HL-60/S4 treated with retinoic acid at 250 ng/mL for 4 days and 3 days (cell line): ENCODE data around the gene ST6GALNAC3.
"Not testable (repeated sequence)": the region's sequence is repeated elsewhere in the genome, so short reads cannot be mapped to it uniquely, and the experiment has no call there.

Source experiments
- in situ Hi-C: fragments of 300-500 bp; cut with MboI; formaldehyde crosslinking; loops from 2 replicates; pipeline ENCODE4 v1.7.0; 2022; ENCODE audit warnings: low sequenced_read_pairs

The ST6GALNAC3 gene

DNA sequence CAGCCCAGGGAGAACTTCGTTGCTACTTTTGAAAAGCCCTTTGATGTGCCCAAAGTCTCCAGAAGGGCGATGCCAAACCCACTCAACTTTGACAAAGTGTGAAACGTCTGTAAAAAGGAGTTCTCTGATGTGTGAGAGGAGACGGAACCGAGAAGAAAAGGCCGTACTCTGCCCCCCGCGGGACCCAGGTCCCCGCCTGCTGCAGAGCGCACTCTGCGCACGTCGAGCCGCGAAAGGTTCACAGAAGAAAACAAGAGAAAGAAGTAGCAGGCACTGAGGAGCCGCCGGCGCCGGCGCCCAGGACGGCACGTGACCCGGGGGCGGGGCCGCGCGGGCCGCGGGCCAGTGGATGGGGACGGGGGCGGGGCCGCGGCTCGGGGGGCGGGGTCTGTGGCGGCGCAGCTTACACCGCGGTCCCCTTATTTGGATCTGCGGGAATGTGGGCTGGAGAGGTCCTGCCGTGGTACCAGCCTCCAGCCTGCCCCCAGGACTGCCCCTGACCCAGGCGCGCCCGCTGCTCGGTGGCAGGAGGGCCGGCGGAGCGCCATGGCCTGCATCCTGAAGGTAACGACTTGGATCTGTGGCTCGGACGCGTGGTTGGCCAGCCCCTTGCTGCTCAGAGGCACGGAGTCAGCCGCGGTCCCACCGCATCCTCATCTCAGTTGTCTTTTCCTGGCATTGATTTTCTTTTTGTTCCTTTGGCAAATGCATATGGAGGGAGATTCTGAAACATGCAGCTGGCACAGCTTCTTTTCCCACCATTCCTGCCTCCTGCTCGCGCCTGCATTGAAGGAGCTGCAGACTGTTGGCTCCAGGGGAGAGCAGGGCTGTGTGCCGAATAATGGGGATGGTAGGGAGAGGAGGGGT lies at the start of gene ST6GALNAC3:
Gene ST6GALNAC3, plus strand, starts transcription at position 426 of the 867 bp plus-strand sequence.
- in situ Hi-C loops, result no loop called here

DNA sequence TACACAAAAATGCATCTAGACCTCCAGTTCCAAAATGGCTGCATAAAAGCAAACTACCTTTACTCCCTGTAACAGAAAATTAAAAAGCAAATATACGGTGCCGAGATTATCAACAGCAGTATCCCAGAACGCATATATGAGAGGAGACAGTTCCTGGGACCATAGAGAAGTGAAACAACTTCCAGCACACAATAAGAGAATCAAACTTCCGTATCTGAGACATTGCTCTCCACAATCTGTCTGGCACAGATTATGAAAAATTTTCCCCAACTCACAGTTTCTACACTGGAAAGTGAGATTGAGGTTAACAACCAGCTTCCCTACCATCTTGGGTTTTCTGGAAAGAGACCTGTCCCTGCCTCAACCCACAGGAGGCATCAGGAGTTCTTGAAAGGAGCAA lies 47.2 kb upstream of the ST6GALNAC3 start:
- in situ Hi-C loops, result no loop called here

DNA sequence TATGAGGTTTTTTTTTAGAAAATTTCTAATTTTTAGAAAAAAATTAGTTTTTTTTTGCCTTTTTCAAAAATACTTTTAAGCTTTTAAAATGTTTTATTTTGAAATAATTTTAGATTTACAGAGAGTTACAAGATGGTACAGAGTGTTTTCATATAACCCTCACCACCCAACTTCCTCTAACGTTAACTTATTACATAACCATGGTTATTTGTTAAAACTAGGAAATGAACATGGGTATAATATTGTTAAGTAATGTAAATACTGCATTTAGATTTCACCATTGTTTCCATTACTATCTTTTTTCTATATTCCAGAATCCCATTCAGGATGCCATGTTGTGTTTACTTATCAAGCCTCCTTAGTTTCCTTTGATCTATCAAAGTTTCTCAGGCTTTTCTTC lies 45.2 kb upstream of the ST6GALNAC3 start:
- in situ Hi-C loops, result no loop called here

DNA sequence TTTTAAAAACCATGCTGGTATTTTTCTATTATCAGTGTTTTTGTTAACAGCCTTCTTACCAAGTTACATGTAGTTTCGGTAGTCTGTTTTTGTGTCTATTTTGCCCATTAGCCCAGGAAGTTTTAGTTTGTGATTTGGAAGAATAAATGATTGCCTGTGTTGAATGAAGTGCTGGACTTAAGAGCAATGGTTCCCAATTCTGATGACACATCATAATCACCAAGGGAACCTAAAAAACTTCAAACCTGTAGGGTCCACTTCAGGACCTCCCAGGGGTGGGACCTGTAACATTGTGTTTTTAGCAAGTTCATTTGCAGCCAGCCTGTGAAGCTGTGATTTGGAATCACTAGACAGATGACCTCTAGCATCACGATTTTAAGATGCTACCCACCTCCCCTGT lies 43.0 kb upstream of the ST6GALNAC3 start:
- in situ Hi-C loops, result no loop called here

DNA sequence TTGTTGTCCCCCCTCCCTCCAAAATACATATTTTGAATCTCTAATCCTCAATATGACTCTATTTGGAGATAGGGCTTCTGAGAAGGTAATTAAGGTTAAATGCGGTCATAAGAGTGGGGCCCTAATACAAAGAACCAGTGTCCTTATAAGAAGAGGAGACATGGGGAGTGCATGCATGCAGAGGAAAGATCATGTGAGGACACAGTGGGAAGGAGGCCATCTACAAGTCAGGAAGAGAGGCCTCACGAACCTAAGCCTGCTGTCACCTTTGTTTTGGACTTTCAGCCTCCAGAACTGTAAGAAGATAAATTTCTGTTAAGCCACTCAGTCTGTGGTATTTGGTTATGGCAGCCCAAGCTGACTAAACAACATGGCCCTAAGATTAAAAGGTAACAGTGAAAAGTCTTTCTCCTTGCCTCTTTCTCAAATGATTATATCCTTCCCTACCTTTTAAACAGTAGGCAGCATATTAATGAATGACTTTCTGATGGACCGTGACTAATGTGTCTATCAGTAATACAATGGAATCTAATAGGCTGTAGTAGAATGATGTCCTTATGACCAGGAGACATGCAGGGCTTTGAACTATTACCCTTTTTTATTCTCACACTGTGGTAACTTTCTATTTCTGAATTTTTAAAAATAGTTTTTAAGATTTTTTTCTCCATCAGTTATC lies 40.6 kb upstream of the ST6GALNAC3 start:
- in situ Hi-C loops, result no loop called here

DNA sequence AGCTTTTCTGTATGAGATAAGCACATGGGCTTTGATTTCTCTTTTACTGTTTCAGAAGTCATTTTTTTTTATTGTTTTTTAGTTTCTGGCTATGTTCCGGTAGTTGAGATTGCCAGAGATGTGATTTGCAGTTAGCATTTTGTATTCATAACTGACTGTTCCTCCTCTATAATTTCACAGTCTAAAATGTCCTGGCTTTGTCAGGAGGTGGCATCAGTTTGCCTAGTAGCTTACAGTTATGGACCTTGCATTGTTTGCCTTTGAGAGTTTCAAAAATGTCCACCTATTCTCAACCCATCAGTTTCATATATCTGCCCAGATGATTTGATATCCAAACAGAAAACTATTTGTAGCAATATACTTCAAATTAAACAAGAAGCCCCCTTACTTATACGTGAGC lies 39.5 kb upstream of the ST6GALNAC3 start:
- in situ Hi-C loops, result no loop called here

DNA sequence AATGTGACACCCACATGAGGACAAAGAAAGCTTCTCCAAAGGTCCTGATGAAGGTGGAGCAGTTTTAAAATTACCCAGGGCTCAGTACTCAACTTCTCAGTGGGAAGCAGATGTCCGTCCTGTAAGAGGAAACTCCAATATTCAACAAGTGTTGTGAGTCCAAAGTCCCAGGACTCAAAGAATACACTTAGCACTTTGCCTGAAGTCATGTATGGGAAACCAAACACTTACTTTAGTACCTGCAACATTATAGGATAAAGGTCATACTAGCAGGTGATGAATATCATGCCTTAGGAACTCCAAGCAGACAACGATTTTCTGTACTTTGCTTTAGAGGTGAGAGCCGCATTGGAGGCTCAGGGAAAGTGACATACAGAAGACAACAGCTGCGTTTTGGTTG lies 37.2 kb upstream of the ST6GALNAC3 start:
- in situ Hi-C loops, result no loop called here

DNA sequence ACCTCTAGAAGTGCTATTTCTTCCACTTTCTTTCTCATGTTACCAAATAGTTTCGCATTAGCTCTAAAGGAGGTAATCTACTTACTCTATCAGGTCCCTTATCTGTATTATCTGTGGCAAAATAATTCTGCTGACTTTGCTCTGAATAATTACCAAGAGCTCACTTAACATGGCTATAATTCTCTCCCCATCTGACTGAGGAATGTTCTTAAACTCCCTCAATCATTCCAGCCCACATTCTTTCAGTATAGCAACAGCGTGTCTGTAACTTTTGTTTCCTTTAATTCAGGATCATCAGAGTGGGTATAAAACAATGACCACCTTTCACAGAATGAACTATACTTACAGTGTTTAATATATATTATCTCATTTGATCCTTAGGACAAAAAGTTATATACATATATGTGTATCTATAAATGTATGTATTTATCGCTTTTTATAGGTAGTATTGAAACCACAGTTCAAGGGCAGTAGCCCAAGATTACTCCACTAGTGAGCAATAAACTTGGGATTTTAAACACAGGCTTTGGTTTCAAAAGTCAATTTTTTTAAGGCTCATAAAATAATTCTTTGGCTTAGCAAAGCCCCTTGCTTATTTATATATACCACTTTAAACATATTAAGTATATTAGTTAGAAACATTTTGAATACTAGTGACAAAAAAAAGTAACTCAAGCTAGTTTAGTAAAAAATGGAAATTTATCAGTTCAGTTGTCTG lies 36.1 kb upstream of the ST6GALNAC3 start:
- in situ Hi-C loops, result no loop called here

DNA sequence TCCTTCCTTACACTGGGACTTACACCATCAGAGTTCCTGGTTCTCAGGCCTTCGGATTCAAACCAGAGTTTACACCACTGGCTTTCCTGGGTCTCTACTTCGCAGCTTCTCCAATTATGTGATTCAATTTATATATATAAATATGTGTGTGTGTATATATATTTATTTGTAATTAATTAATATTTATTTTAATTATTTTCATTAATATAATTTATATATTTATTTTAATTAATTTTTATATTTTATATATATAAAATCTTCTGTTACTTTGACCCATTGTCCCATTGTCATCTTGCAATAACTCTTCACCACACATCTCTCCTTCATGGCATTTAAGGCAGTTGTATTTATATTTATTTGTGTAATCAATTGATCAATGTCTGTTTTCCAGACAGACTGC lies 28.4 kb upstream of the ST6GALNAC3 start:
- in situ Hi-C loops, result no loop called here

DNA sequence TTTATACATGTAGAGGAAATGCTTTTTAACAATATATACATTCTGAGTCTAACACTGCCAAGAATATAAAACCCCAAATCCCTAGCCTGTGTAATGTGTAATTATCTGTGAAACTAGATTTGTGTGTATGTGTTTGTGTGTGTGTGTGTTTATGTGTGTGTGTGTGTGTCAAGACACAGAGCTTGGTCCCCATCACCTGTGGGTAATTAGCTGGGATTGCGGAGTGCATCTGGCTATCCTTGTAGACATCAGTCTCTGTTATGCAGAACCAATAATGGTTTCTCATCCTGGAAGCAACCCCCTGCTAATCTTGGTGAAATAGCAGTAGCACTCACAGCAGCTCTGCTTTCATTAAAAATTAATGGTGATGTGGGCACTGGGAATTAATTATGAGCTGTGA lies 26.3 kb upstream of the ST6GALNAC3 start:
- in situ Hi-C loops, result no loop called here

DNA sequence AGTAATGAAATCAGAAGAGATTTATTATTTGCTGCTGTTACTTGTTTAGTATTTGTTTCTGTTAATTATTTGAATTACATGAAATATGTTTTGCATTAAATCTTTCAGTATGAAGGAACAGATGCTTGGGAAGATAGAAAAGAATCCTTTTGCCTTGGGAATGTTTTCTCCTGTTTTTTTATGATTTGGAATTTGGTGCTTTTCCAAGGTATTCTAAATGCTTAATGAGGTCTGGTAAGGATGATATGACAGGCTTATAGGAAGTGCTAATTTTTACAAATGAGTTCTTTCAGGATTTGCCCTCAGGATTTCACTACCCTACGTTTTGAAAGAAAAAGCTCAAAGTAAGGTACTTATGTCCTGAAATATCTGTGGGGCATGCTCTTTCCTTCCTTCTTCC lies 25.6 kb upstream of the ST6GALNAC3 start:
- in situ Hi-C loops, result no loop called here

DNA sequence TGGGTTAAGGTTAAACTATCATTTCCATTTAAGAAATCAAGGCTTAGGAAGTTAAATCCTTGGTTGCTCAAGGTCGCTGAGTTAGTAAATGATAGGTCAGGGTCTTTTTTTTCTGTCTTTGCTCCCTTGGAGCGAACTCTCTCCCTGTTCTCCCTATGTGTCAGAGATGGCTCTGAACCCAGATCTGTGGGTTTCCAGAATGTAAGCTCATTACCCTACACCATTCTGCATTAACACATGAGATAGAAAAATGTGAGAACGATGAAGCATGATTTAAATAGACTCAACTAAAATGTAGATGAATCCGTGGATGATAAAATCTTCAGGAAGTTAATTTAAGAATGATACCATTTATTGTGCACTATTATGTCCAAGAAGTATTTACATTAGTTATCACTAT lies 25.0 kb upstream of the ST6GALNAC3 start:
- in situ Hi-C loops, result no loop called here

DNA sequence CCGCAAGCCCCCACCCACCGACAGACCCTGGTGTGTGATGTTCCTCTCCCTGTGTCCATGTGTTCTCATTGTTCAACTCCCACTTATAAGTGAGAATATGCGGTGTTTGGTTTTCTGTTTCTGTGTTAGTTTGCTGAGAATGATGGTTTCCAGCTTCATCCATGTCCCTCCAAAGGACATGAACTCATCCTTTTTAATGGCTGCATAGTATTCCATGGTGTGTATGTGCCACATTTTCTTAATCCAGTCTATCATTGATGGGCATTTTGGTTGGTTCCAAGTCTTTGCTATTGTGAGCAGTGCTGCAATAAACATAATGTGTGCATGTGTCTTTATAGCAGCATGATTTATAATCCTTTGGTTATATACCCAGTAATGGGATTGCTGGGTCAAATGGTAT lies 24.5 kb upstream of the ST6GALNAC3 start:
- in situ Hi-C loops, result not testable (repeated sequence)

DNA sequence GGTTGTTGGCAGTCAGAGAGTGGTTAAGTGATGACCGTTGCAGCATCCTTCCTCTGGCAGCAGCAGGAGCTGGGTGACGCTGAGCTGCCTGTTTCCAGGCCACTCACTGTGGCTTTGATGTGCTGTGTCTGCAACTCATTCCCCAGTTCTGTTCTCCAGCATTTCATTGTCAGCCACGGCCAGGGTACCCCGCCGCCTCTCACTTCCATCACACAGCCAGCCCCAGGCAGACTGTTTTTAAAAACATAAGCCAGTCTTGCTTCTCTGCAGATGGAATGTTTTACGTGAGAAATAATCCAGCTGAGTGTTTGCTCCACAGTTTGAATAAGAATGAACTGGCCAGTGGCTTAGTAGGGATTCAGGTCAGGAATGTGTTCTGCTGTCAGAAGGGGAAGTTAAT lies 21.5 kb upstream of the ST6GALNAC3 start:
- in situ Hi-C loops, result no loop called here

DNA sequence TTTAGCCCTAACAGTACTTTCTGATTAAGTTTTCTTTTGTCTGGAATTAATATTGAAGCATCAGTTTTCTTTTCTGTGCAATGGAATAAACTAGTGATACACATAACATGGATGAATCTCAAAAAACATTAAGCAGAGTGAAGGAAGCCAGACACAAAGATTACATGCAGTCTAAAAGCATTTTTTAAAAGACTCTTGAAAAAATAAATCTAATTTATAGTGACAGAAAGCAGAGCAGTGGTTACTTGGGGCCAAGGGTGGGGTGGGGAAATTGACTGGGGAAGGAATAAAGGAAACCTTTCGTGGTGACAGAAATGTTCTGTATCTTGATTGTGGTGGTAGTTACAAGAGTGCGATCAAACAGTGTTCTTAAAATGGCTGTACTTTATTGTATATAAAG lies 20.2 kb upstream of the ST6GALNAC3 start:
- in situ Hi-C loops, result no loop called here

DNA sequence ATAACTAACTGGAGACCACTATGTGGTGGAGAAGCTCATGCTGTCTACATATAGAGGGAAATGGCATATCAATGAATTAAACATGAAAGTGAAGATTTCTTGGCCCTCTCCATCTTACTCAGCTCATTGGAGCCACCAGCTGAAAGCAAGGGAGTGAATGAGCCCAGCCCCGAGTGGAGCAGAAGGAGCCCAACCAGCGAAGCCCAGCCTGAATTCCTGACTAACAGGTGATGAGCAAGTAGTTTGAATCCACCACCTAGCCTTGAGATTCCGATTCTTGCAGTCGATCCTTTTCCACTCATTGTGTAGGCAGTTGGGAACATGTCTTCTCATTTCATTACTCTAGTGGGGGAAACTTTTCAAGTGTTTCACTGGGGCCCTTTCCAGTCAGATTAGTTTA lies 18.6 kb upstream of the ST6GALNAC3 start:
- in situ Hi-C loops, result no loop called here

DNA sequence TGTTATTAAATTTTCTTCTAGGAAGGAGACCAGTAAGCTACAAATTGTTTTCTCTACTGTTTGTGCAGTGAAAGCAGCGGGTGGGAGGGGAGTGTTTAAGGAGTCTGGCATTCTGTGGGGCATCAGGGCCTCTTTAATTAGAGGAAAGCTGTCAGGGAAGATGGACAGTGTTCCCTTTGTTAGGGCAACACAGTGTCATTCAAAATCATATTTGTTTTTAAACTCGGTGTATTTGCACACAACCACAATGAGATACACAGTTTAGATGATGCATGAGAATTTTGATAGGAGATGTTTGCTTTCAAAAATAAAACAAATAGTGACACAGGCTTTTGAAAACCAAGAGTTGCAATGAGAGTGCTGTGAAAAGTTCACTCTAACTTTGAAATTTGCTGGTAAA lies 15.1 kb upstream of the ST6GALNAC3 start:
- in situ Hi-C loops, result no loop called here

DNA sequence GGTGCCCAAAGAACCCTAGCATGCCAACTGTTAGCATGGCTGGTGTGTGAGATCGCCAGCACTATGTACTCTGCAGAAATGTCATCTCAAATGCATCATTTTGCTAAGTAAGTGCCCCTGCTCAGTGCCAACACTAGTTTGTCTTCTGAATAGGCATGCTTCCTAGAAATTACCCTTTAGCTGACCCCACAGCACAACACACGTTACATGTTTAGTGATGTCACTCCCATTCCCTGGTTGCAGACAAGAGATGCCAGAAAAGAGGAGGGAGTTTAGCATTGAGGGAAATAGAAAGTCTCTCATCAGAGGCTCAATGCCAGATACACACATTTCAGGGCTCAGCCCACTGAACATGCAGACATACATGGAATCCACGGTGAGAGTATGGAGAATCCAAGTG lies 9.3 kb upstream of the ST6GALNAC3 start:
- in situ Hi-C loops, result no loop called here

DNA sequence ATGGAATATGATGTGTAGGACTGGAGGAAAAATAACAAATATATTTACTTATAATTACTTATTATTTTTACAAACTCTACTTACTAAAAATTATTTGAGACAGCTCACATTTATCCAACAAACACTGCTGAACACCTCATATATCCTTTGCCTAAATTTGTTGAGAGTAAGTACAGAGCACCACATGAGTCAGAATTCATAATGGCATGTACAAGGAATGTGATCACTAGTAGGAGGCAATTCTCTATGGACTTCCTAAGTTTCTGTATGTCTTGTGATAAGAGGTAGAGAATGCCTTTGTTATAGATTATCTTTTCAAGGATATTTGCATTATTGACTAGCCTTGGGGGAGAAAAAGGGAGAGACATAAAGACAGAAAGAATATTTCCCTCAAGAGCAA lies 8.2 kb upstream of the ST6GALNAC3 start:
- in situ Hi-C loops, result no loop called here

DNA sequence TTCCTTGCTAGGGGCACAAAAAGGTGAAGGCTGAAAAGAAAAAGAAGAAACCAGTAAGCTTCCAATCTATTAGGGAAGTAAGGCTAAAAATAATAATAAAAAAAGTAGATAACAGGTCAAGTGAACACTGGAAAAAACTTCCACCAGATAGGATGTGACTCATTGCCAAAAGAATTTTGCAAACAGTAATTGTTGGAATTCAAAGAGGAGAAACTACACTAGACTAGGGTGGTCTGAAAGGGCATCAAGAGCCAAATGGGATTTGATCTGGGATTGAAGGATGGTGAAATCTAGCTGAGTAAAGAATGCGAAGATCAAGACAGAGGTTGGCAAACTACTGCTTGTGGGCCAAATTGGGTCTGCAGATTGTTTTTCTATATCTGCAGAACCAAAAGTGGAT lies 6.0 kb upstream of the ST6GALNAC3 start:
- in situ Hi-C loops, result no loop called here

DNA sequence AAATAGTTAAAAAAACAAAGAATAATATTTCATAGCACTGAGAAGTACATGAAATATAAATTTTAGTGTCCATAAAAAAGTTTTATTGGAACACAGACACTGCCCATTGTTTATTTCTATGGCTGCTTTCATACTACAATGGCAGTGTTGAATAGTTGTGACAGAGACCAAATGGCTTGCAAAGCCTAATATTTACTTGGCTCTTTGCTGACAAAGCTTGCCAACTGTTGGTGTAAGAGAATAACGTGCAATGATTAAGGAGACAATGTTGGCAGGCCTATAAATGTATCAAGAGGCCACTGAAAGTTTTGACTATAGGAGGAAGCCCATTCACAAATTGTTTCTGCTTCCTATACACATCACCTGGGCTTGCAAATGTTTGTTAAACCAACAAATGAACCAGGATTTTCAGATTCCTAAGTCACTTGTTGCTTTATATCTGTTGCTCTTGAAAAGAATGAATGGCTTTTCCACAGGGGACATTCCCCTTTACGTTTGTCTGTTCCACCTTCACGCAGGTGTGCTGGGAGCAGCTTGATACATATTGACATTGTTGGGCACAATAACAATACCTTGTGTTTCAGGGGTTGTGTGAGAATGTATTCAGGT lies 5.5 kb upstream of the ST6GALNAC3 start:
- in situ Hi-C loops, result no loop called here
